ENCODE measurements around the gene DZIP3. TPM values are rescaled to one million over a fixed set of nuclear protein-coding genes. Genes with fewer than 3 reads are reported as not detected.

The DZIP3 gene
- total RNA-seq (2021), result 25.3 to 28.7 TPM (median 27.6 TPM) in 3 replicates
- Bru-seq, nascent RNA, result percentile 81 among the genes with signal in this experiment
- long read RNA-seq, experiment 1, full-length matches to known transcripts, result 57 of 150 reads
- long read RNA-seq, experiment 1, partial matches to known transcripts, result 28 of 150 reads
- long read RNA-seq, experiment 1, other reads (novel, unspliced or antisense), result 65 of 150 reads
- long read RNA-seq, experiment 2, full-length matches to known transcripts, result 3 of 30 reads
- long read RNA-seq, experiment 2, partial matches to known transcripts, result 14 of 30 reads
- long read RNA-seq, experiment 2, other reads (novel, unspliced or antisense), result 13 of 30 reads
- long read RNA-seq, experiment 3, partial matches to known transcripts, result 6 of 10 reads
- long read RNA-seq, experiment 3, other reads (novel, unspliced or antisense), result 4 of 10 reads

- ChIA-PET CTCF (interaction anchor here (0.7 to 2.0 kb wide), 5 partner anchors 9 to 326 kb away, joined by 3 to 6 read pairs (median 5); no protein-coding TSS in a partner anchor), POLR2A (interaction anchor here (0.6 to 1.7 kb wide), 7 partner anchors 9 to 473 kb away, joined by 3 to 13 read pairs (median 3); partner anchors contain the start of gene IFT57)
- H3K36me3 Mint-ChIP-seq, result peaks cover 6% of the 10 kb centered on the region
- no peaks in the 10 kb centered on the region for H3K27me3 Mint-ChIP-seq (ENCODE audit: low read depth)
- ATAC-seq (peak; percentile 99), DNase-seq (ENCODE audit: low spot score) (peak; percentile 97)
- H3K27ac Mint-ChIP-seq, result peak within 1 kb of the TSS; percentile 99
- H3K4me3 Mint-ChIP-seq, result peak within 1 kb of the TSS; percentile 98
- peaks cover 37% of the 10 kb centered on the region for H3K4me1 Mint-ChIP-seq
- H3K9me3 Mint-ChIP-seq, result no peaks in the 10 kb centered on the region
- 0 out of 2 replicates have a peak, but pooled peaks have one; percentile 64 for TF ChIP-seq ESRRA (CRISPR knock-in tag; IDR thresholded peaks at IDR 0.05; ENCODE audit: borderline replicate concordance)
- 0 out of 2 replicates have a peak, but pooled peaks have one; percentile 62 for TF ChIP-seq FOXP1 (CRISPR knock-in tag; IDR thresholded peaks at IDR 0.05; ENCODE audit: borderline replicate concordance)
- peak; percentile 80 for TF ChIP-seq SP1 (CRISPR knock-in tag; conservative IDR thresholded peaks at IDR 0.05)
- TF ChIP-seq FOXP4 (CRISPR knock-in tag; IDR thresholded peaks at IDR 0.05), result 0 out of 2 replicates have a peak, but pooled peaks have one; percentile 14
- TF ChIP-seq ZNF121 (CRISPR knock-in tag; IDR thresholded peaks at IDR 0.05), result 0 out of 2 replicates have a peak, but pooled peaks have one; percentile 1
- peak; percentile 89; the same call in 1 of the 2 replicates for TF ChIP-seq MYBL2 (CRISPR knock-in tag; IDR thresholded peaks at IDR 0.05)
- peak; percentile 84 for TF ChIP-seq ETV6 (CRISPR knock-in tag; IDR thresholded peaks at IDR 0.05)
- peak; percentile 60; the same call in 1 of the 2 replicates for TF ChIP-seq TP53 (CRISPR knock-in tag; IDR thresholded peaks at IDR 0.05)
- TF ChIP-seq CREM (CRISPR knock-in tag; IDR thresholded peaks at IDR 0.05), result peak; percentile 54; the same call in 1 of the 2 replicates
- TF ChIP-seq GABPB1 (CRISPR knock-in tag; IDR thresholded peaks at IDR 0.05), result peak; percentile 37; the same call in 1 of the 2 replicates
- peak; percentile 16; the same call in 1 of the 2 replicates for TF ChIP-seq NFYB (CRISPR knock-in tag; conservative IDR thresholded peaks at IDR 0.05; ENCODE audit: low read depth)
- TF ChIP-seq PRDM15 (CRISPR knock-in tag; IDR thresholded peaks at IDR 0.05), result peak; percentile 81
- TF ChIP-seq E2F1 (CRISPR knock-in tag; IDR thresholded peaks at IDR 0.05), result no peak
- TF ChIP-seq E2F4 (CRISPR knock-in tag; IDR thresholded peaks at IDR 0.05; ENCODE audit: borderline replicate concordance, low read depth), result peak; percentile 33; the same call in 1 of the 2 replicates
- no peak for TF ChIP-seq USF1 (CRISPR knock-in tag; IDR thresholded peaks at IDR 0.05)
- TF ChIP-seq IRF1 (CRISPR knock-in tag; IDR thresholded peaks at IDR 0.05), result 0 out of 2 replicates have a peak, but pooled peaks have one; percentile 31
- TF ChIP-seq ZNF423 (CRISPR knock-in tag; IDR thresholded peaks at IDR 0.05), result no peak
- TF ChIP-seq PRRX2 (CRISPR knock-in tag; IDR thresholded peaks at IDR 0.05), result no peak
- TF ChIP-seq ZBTB43 (CRISPR knock-in tag; IDR thresholded peaks at IDR 0.05), result 0 out of 2 replicates have a peak, but pooled peaks have one; percentile 24
Observed at GRCh38 chr3:108589081-108589997, at the start of gene DZIP3, which contains the start of gene CIP2A. DZIP3 (plus strand) TSS chr3:108589722; CDS start chr3:108605407, 15,685 bp downstream. CIP2A (minus strand) TSS chr3:108589438; CDS start chr3:108589375, 63 bp downstream.

All from WTC11 (cell line).